ENCODE measurements around the gene MED27. TPM values are rescaled to one million over a fixed set of nuclear protein-coding genes. Genes with fewer than 3 reads are reported as not detected.

MED27 gene
- total and polyA plus RNA-seq, 2 of the 13 experiments (the other 11 are each of a cell fraction or from before 2014, with no cell fraction given) = 16.9 to 19.0 TPM

DNA sequence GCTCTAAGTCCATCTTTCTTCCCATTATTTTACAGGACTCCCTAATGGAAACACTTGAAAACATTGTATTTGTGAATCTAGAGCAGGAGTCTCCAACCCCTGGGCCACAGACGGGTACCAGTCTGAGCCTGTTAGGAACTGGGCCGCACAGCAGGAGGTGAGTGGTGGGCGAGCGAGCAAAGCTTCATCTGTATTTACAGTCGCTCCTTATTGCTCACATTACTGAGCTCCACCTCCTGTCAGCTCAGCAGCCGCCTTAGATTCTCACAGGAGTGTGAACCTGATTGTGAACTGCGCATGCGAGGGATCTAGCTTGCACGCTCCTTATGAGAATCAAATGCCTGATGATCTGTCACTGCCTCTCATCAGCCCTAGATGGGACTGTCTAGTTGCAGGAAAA lies 111.0 kb downstream of the MED27 start:
- Histone ChIP-seq H4K20me1 (ENCODE audit: insufficient read depth, low read length) (no peaks in the 10 kb centered on the region), H3K4me3 (replicated peaks in 1 of 3; ENCODE audit: insufficient read depth in 1 of 3, low read depth in 2 of 3, low read length in 3 of 3) (no peak overlapping the region), H3K4me2 (ENCODE audit: low read depth, low read length) (no peak overlapping the region), H3K4me1 (ENCODE audit: insufficient read depth, low read length) (no peaks in the 10 kb centered on the region), H3K79me2 (ENCODE audit: insufficient read depth, low read length) (no peaks in the 10 kb centered on the region), H3K9me3 (ENCODE audit: low read length) (no peaks in the 10 kb centered on the region), H3K27me3 (ENCODE audit: control insufficient read depth in 1 of 2, insufficient read depth in 2 of 2, low read length in 2 of 2) (no peaks in the 10 kb centered on the region), H3K9ac (ENCODE audit: insufficient read depth, low read depth, low read length) (no peak overlapping the region), H2AFZ (ENCODE audit: low read length) (no peak overlapping the region), H3K27ac (ENCODE audit: extremely low read length, insufficient read depth, low read length) (no peak overlapping the region), H3K36me3 (replicated peaks in 1 of 2; ENCODE audit: control insufficient read depth in 1 of 2, insufficient read depth in 2 of 2, low read length in 2 of 2) (no peaks in the 10 kb centered on the region; a peak in 2 of 5 replicates)
- POLR2A ChIA-PET = no interaction called here
- TF ChIP-seq KMT2B (CRISPR knock-in tag; IDR thresholded peaks at IDR 0.05) = no peak
- intact Hi-C loops (cut with micrococcal nuclease; ENCODE audit: unreplicated experiment) (no loop called here), in situ Hi-C loops (cut with HindIII; ENCODE audit: extremely low pct_ligation_motif_present, low pct_unique_long_range_greater_than_20kb) (loop anchor here (10.0 kb wide), 1 partner anchor 56 kb away; no protein-coding TSS in a partner anchor)
- no peak for DNase-seq (ENCODE audit: low spot score)
- no peak for FAIRE-seq
- BruUV-seq (replicated peaks) = no TSS peak
- CTCF ChIA-PET (ENCODE audit: low intra/inter-chr PET ratio, low total read pairs) = no interaction called here
- no peak for ATAC-seq
- WGBS (ENCODE audit: low lambda C conversion rate) = 96% methylated on average over 9 of the region's 9 CpGs

DNA sequence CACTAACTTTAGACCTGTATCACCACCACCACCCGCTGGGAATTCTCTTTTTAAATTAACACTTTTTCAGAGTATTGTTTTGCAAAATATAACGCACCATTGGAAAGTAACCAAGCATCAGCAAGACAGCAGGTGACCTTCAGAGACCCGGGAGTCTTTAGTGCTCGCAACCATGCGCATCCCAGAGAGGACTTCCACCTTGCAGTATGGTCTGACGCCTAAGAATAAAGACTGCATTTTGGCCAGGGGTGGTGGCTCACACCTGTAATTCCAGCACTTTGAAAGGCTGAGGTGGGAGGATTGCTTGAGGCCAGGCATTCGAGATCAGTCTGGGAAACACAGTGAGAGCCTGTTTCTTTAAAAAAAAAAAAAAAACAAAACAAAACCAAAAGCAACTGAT lies 113.8 kb downstream of the MED27 start:
- CTCF ChIA-PET (ENCODE audit: low intra/inter-chr PET ratio, low total read pairs) = no interaction called here
- Histone ChIP-seq H3K9me3 (ENCODE audit: low read length) (no peaks in the 10 kb centered on the region), H4K20me1 (ENCODE audit: insufficient read depth, low read length) (no peaks in the 10 kb centered on the region), H2AFZ (ENCODE audit: low read length) (no peak overlapping the region), H3K36me3 (replicated peaks in 1 of 2; ENCODE audit: control insufficient read depth in 1 of 2, insufficient read depth in 2 of 2, low read length in 2 of 2) (no peaks in the 10 kb centered on the region; a peak in 1 of 5 replicates), H3K27me3 (ENCODE audit: control insufficient read depth in 1 of 2, insufficient read depth in 2 of 2, low read length in 2 of 2) (no peaks in the 10 kb centered on the region), H3K27ac (ENCODE audit: extremely low read length, insufficient read depth, low read length) (no peak overlapping the region), H3K9ac (ENCODE audit: insufficient read depth, low read depth, low read length) (no peak overlapping the region), H3K4me3 (replicated peaks in 1 of 3; ENCODE audit: insufficient read depth in 1 of 3, low read depth in 2 of 3, low read length in 3 of 3) (no peak overlapping the region), H3K4me1 (ENCODE audit: insufficient read depth, low read length) (no peaks in the 10 kb centered on the region), H3K79me2 (ENCODE audit: insufficient read depth, low read length) (no peaks in the 10 kb centered on the region), H3K4me2 (ENCODE audit: low read depth, low read length) (no peak overlapping the region)
- FAIRE-seq (no peak), DNase-seq (ENCODE audit: low spot score) (no peak), ATAC-seq (no peak)
- no TSS peak for BruUV-seq (replicated peaks)
- POLR2A ChIA-PET = no interaction called here
- WGBS (ENCODE audit: low lambda C conversion rate) = 96% methylated on average over 7 of the region's 7 CpGs
- intact Hi-C loops (cut with micrococcal nuclease; ENCODE audit: unreplicated experiment) = no loop called here
- TF ChIP-seq MATR3 (CRISPR knock-in tag; IDR thresholded peaks at IDR 0.05) (no peak), POLR2AphosphoS5 (IDR thresholded peaks at IDR 0.05; ENCODE audit: low read depth, low read length) (no peak), NKX3-1 (CRISPR knock-in tag; IDR thresholded peaks at IDR 0.05) (no peak), KMT2A (CRISPR knock-in tag; IDR thresholded peaks at IDR 0.05) (no peak)
- in situ Hi-C loops (cut with HindIII; ENCODE audit: extremely low pct_ligation_motif_present, low pct_unique_long_range_greater_than_20kb) = loop anchor here (10.0 kb wide), 1 partner anchor 59 kb away; no protein-coding TSS in a partner anchor
